ENCODE data around the gene TBX1.

DNA sequence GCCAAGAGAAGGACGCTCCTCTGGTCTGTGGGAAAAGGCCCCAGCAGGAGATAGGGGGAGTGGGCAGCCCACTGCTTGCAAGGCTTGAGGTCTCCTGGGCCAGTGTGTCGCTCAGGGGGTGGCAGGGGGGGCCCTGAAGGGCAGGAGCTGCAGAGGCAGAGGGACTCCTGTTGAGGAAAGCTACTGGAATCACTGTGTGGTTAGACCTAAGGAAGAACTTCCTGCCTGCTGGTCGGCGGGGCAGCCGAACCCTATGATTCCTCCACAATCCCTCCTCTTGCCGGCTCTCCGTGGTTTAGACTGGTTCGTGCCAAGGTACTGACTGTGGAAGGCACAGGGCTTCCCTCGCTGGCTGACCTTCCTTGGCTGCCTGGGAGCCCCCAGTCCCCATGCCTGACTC, 31.1 kb upstream of the TBX1 start:
- no peak for TF ChIP-seq POLR2A (IDR thresholded peaks at IDR 0.05; ENCODE audit: control extremely low read depth in 1 of 2, low read depth in 2 of 2, low read length in 2 of 2)
- TF ChIP-seq EZH2 (IDR thresholded peaks at IDR 0.05; ENCODE audit: low read depth, low read length, severe bottlenecking): no peak
